Measurements from ENCODE around the gene GMPR2. TPM values are rescaled to one million over a fixed set of nuclear protein-coding genes. Genes with fewer than 3 reads are reported as not detected.

Gene GMPR2
- total and polyA plus RNA-seq, 2 of the 13 experiments (the other 11 are each of a cell fraction or from before 2014, with no cell fraction given): 210 to 273 TPM

DNA sequence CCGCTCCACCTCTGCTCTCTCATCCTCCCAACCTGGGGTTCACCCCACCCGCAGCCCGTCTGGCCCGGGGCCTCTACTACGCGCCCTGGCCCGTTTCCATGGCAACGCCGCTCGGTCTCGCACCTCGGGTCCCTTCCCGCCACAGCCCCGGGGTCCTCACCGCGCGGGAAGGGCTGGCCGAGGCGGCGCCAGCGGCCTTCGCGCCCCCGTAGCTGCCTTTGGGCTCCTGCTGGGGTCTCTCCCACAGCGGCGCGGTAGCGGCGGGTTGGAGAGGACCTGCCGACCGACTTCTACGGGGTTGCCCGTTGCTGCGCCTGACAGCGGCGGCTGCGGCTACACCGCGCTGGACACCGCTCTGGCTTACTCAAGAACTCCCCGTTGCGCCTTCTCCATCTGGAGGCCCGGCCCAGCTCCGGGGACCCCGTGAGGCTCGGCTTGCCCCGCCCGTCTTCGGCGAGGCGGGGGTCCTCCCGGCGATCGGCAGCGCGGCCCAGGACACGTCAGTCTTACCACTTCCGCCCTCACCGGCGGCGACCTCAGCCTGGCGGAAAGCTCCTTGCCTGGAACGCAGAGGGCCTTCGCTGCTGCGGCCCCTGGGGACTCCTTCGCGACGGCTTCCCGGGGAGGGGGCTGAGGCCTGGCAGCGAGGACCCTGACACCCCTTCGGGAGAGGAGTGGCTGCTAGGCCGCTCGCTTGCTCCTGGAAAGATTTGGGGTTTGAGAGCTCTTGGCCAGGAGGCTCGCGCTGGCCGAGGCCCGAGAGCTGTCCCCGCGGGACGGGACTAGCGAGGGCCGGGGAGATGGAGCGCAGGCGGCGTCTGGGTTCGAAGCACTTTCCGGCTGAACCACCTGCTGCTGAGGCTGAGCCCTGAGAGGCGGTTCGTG, 37.3 kb upstream of the GMPR2 start, which contains the start of gene TM9SF1 (continued):
- TF ChIP-seq, protein P1, sequence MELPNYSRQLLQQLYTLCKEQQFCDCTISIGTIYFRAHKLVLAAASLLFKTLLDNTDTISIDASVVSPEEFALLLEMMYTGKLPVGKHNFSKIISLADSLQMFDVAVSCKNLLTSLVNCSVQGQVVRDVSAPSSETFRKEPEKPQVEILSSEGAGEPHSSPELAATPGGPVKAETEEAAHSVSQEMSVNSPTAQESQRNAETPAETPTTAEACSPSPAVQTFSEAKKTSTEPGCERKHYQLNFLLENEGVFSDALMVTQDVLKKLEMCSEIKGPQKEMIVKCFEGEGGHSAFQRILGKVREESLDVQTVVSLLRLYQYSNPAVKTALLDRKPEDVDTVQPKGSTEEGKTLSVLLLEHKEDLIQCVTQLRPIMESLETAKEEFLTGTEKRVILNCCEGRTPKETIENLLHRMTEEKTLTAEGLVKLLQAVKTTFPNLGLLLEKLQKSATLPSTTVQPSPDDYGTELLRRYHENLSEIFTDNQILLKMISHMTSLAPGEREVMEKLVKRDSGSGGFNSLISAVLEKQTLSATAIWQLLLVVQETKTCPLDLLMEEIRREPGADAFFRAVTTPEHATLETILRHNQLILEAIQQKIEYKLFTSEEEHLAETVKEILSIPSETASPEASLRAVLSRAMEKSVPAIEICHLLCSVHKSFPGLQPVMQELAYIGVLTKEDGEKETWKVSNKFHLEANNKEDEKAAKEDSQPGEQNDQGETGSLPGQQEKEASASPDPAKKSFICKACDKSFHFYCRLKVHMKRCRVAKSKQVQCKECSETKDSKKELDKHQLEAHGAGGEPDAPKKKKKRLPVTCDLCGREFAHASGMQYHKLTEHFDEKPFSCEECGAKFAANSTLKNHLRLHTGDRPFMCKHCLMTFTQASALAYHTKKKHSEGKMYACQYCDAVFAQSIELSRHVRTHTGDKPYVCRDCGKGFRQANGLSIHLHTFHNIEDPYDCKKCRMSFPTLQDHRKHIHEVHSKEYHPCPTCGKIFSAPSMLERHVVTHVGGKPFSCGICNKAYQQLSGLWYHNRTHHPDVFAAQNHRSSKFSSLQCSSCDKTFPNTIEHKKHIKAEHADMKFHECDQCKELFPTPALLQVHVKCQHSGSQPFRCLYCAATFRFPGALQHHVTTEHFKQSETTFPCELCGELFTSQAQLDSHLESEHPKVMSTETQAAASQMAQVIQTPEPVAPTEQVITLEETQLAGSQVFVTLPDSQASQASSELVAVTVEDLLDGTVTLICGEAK (IDR thresholded peaks at IDR 0.05): no peak; the same call in 1 of the 2 replicates
- TF ChIP-seq, protein P1 (CRISPR knock-in tag; IDR thresholded peaks at IDR 0.05): peak; percentile 92
- peak; percentile 99 for TF ChIP-seq ERF (CRISPR knock-in tag; IDR thresholded peaks at IDR 0.05)
- TF ChIP-seq EZH2 (conservative IDR thresholded peaks at IDR 0.05; ENCODE audit: low read depth, low read length): no peak
- TF ChIP-seq IKZF4 (CRISPR knock-in tag; IDR thresholded peaks at IDR 0.05; ENCODE audit: borderline replicate concordance, low read depth, not compliant biosample characterization): peak; percentile 99
- TF ChIP-seq ATAD3A (CRISPR knock-in tag; IDR thresholded peaks at IDR 0.05): peak; percentile 40; the same call in 1 of the 2 replicates
- TF ChIP-seq, protein P2, sequence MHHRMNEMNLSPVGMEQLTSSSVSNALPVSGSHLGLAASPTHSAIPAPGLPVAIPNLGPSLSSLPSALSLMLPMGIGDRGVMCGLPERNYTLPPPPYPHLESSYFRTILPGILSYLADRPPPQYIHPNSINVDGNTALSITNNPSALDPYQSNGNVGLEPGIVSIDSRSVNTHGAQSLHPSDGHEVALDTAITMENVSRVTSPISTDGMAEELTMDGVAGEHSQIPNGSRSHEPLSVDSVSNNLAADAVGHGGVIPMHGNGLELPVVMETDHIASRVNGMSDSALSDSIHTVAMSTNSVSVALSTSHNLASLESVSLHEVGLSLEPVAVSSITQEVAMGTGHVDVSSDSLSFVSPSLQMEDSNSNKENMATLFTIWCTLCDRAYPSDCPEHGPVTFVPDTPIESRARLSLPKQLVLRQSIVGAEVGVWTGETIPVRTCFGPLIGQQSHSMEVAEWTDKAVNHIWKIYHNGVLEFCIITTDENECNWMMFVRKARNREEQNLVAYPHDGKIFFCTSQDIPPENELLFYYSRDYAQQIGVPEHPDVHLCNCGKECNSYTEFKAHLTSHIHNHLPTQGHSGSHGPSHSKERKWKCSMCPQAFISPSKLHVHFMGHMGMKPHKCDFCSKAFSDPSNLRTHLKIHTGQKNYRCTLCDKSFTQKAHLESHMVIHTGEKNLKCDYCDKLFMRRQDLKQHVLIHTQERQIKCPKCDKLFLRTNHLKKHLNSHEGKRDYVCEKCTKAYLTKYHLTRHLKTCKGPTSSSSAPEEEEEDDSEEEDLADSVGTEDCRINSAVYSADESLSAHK (CRISPR knock-in tag; IDR thresholded peaks at IDR 0.05; ENCODE audit: borderline replicate concordance): peak; percentile 79; the same call in 1 of the 2 replicates
- TF ChIP-seq LCORL (IDR thresholded peaks at IDR 0.05): 0 out of 2 replicates have a peak, but pooled peaks have one; percentile 12
- peak; percentile 96; the same call in 1 of the 2 replicates for TF ChIP-seq LCORL (CRISPR knock-in tag; IDR thresholded peaks at IDR 0.05)
- TF ChIP-seq, protein P3, sequence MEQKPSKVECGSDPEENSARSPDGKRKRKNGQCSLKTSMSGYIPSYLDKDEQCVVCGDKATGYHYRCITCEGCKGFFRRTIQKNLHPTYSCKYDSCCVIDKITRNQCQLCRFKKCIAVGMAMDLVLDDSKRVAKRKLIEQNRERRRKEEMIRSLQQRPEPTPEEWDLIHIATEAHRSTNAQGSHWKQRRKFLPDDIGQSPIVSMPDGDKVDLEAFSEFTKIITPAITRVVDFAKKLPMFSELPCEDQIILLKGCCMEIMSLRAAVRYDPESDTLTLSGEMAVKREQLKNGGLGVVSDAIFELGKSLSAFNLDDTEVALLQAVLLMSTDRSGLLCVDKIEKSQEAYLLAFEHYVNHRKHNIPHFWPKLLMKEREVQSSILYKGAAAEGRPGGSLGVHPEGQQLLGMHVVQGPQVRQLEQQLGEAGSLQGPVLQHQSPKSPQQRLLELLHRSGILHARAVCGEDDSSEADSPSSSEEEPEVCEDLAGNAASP (CRISPR knock-in tag; IDR thresholded peaks at IDR 0.05; ENCODE audit: borderline replicate concordance): peak; percentile 93
- peak; percentile 97 for TF ChIP-seq ZNF691 (CRISPR knock-in tag; IDR thresholded peaks at IDR 0.05; ENCODE audit: borderline replicate concordance, low read depth)
- TF ChIP-seq, protein P4, sequence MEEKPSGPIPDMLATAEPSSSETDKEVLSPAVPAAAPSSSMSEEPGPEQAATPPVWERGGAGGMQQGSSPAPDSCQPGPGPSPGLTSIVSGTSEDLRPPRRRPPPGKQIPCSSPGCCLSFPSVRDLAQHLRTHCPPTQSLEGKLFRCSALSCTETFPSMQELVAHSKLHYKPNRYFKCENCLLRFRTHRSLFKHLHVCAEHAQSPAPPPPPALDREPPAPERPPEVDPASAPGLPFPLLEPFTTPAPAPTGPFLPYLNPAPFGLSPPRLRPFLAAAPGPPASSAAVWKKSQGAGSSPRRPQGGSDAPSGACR (CRISPR knock-in tag; IDR thresholded peaks at IDR 0.05): peak; percentile 95
- TF ChIP-seq CBX5 (CRISPR knock-in tag; IDR thresholded peaks at IDR 0.05; ENCODE audit: borderline replicate concordance): peak; percentile 86
